Measurements from ENCODE around the gene BACE1.

BACE1 gene

DNA sequence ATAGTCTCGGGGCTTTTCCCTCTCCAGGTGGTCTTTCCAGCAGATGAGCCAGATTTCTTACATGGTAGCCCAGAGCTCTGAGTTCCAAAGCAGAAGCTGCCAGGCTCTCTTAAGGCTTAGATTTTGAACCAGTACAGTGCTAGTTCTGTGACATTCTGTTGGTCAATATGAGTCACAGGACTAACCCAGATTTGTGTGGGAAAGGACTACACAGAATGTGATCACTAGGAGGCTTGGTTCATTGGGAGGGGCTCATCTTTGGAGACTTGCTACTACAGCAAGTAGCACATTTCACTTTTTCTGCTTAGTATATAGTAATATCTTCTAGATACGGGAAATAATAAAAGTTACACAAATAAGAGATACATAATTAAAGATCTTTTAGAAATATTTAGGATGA is 59.5 kb downstream of the BACE1 start:
- TF ChIP-seq, protein P1, sequence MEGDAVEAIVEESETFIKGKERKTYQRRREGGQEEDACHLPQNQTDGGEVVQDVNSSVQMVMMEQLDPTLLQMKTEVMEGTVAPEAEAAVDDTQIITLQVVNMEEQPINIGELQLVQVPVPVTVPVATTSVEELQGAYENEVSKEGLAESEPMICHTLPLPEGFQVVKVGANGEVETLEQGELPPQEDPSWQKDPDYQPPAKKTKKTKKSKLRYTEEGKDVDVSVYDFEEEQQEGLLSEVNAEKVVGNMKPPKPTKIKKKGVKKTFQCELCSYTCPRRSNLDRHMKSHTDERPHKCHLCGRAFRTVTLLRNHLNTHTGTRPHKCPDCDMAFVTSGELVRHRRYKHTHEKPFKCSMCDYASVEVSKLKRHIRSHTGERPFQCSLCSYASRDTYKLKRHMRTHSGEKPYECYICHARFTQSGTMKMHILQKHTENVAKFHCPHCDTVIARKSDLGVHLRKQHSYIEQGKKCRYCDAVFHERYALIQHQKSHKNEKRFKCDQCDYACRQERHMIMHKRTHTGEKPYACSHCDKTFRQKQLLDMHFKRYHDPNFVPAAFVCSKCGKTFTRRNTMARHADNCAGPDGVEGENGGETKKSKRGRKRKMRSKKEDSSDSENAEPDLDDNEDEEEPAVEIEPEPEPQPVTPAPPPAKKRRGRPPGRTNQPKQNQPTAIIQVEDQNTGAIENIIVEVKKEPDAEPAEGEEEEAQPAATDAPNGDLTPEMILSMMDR (conservative IDR thresholded peaks at IDR 0.05) = no peak
- TF ChIP-seq ZFX (IDR thresholded peaks at IDR 0.05) = no peak
- H3K27ac ChIP-seq = no peak overlapping the region

DNA sequence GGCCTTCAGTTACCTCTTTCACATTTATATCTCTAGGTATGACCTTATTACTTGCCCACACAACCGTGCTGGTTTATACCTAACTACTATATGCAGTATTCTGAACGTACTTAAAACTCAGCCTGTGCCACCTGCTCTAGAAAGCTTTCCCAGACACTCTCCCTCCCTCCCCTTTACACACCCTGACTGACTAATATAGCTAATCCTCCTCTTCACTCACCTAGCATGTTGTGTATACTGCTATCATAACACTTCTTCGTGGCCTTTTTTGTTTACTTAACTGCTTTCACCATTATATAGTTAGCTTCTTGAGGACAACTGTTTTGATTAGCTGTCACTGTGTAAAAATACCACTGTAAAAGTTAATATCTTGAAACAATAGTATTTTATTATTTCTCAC is 60.1 kb downstream of the BACE1 start:
- TF ChIP-seq ZFX (IDR thresholded peaks at IDR 0.05) = no peak
- TF ChIP-seq, protein P1 (conservative IDR thresholded peaks at IDR 0.05) = no peak
- no peak overlapping the region for H3K27ac ChIP-seq

DNA sequence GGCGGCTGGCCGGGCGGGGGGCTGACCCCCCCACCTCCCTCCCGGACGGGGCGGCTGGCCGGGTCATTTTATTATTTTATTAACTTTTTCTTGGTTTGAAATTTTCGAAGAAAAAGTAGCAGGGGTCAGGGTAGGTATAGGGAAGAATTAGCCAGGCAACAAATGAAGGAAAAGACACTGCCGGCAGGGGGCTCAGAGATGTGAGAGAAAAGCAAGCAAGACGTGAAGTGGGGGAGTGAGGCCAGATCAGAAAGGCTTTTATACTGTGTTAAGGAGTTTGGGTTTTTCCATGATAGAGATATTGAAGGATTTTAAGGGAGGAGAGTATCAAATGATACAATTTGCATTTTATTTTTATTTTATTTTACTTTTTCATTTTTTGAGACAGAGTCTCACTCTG is 64.5 kb downstream of the BACE1 start:
- no peak for TF ChIP-seq ZFX (IDR thresholded peaks at IDR 0.05)
- TF ChIP-seq, protein P1 (conservative IDR thresholded peaks at IDR 0.05) = no peak
- H3K27ac ChIP-seq = no peak overlapping the region

DNA sequence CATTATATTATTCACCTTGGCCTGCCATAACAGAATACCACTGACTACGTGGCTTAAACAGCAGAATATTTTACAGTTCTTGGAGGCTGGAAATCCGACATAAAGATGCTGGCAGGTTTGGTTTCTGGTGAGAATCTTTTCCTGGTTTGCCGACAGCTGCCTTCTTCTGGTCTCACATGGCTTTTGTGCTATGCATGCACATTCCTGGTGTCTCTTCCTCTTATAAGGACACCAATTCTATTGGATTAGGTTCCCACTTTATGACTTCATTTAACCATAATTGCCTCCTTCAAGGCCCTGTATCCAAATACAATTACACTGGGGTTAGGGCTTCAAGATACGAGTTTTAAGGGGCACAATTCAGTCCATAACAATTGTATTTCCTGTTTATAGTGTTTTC is 66.5 kb downstream of the BACE1 start:
- H3K27ac ChIP-seq = no peak overlapping the region
- TF ChIP-seq, protein P1 (conservative IDR thresholded peaks at IDR 0.05) = no peak
- TF ChIP-seq ZFX (IDR thresholded peaks at IDR 0.05) = no peak

GRCh38 chr11:117248341-117248740 is 67.7 kb downstream of the BACE1 start:
- no peak overlapping the region for H3K27ac ChIP-seq
- TF ChIP-seq, protein P1 (conservative IDR thresholded peaks at IDR 0.05) = no peak
- TF ChIP-seq ZFX (IDR thresholded peaks at IDR 0.05) = no peak

DNA sequence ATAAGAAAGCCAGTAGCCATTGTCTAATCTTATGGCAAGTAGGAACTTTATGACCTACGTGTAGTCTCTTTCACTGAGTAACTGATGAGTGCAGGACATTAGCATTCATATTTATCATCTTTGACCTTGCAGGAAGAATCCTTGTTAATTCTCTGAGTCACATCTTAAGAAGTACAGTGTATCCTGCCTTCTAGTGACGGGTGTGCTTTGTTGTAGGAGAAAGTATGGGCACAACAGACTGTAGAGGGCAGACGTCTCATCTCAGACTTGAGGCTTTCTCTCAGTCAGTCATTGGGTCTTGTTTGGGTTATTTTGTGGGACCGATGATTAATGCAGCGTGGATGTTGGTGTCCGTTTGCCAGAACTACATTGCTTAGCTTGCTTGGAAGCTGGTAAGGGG is 76.8 kb downstream of the BACE1 start:
- no peak for TF ChIP-seq ZFX (IDR thresholded peaks at IDR 0.05)
- TF ChIP-seq, protein P1 (conservative IDR thresholded peaks at IDR 0.05) = no peak
- H3K27ac ChIP-seq = no peak overlapping the region

DNA sequence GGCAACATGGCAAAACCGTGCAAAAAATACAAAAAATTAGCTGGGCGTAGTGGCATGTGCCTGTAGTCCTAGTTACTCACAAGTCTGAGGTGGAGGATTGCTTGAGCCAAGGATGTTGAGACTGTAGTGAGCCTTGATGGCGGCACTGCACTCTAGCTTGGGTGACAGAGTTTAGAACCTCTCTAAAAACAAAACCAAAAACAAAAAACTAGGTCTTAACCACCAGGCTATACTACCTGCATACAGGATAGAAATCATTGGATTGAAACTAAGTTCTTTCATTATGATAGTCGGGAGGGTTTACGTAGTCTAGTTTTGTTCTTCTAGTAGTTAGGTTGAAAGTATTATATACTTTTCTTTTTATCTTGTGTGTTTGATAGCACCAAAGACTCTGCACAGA is 77.8 kb downstream of the BACE1 start:
- H3K27ac ChIP-seq = no peak overlapping the region
- TF ChIP-seq, protein P1 (conservative IDR thresholded peaks at IDR 0.05) = no peak

Data from C4-2B (cell line).